HG02981 (cell line): ENCODE data around the gene UBE3D.
"Not testable (repeated sequence)": the region's sequence is repeated elsewhere in the genome, so short reads cannot be mapped to it uniquely, and the experiment has no call there.

Experiments used
- ATAC-seq: cut with Tn5 transposase; IDR thresholded peaks from one replicate; pipeline ENCODE4 v1.9.1; 2021; ENCODE audit warnings: mild to moderate bottlenecking, moderate library complexity; ENCODE audit not compliant: unreplicated experiment

UBE3D gene

DNA sequence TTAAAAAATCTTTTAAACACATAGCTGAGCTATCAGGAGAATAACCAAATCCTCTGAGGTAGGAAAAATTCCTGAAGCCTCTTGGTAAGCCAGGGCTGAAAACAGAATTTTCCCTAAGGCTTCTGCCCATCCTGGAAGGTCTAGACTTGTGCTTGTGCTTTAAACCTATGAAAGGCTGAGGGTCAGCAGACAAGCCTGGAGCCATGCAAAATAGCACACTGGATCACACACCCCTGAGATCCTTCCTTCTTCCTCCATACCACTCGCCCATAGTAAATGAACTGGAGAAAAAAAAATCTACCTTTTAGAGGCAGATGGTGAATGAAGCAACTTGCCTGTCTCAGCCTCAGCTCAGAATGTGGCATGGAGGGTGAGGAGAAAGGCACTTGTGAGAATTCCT, 144.4 kb downstream of the UBE3D start:
- ATAC-seq, result no peak

DNA sequence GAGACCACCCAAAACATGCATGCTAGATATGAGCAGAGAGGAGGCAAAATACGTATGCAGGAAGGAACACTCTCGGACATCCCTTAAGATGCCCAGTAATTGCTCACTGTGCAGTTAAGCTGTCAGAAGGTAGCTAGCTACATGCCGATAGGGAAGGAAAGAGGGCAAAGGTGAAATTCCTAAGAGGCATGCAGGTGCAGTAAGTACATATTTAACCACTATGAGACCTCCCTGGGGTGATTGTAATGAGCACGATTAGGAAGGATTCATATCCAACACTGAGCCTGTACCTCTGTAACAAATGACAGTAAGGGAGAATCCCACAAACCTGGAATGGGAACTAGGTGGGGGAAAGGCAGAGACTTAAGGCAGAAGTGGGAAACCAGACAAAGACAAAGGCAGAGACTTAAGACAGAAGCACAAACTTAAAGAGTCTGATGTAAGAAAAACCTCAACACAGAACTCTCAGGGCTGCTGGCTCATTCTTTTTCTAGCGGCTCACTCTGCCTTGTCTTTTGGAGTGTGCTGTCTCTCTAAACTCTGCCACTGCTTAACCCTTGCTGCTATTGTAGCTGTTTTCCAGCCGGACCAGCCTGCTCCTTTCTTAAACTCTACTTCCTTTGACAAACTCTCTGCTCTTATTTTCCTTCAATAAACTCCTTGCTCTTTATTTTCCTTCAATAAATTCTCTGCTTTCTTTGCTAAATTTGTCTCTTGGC, 148.1 kb downstream of the UBE3D start:
- no peak for ATAC-seq

DNA sequence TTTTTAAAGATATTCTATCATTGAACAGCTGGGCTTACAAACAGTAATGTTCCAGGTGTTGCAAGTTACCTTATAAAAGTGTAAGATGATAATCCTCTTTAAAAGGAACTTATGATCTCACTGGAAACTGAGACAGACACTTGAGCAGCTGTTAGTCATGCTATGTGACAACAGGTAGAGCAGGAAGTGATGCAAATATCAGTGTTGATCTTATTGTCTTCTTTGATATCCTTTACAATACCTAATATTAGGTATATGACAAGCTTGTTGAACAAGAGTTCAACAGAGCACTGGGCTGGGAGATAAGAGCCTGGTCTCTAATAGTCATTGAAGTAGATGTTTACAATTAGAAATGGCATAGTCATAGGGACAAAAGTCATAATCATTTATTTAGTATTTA, 150.0 kb downstream of the UBE3D start:
- ATAC-seq, result no peak

DNA sequence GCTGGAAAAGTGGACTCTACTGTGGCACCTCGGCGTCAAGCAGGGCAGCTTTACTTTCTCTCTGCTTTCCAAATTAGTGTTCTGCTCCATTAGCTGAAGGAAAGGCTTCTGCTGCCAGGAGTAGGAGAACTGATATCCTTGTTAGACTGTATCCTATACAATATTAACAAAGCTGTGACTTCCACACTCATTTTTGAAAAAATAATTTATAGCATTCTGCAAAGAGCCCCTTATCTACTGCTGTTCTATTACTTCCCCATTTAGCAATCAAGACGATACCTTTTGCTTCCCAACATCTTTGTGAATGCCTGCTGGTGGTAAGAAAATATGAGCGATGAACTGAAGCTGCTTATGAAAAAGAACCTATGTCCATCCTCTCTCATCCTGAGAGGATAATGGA, 151.1 kb downstream of the UBE3D start:
- no peak for ATAC-seq

DNA sequence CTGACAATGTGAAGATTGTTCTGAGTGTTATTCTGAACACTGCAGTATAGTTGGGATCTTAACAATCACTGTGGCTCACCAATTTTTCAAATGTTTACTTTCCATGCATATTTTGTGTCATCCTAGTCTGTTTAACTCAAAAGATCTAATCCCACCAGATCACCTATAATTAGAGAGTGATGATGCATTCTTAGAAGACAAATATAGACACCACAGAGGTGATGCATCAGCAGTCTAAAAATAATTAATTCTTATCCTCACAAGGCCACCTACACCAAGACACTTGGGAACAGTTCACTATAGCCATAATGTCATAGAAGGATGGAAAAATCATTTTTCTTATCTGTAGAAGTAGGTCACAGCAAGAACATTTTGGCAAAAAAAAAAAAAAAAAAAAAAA, 154.8 kb downstream of the UBE3D start:
- no peak for ATAC-seq

DNA sequence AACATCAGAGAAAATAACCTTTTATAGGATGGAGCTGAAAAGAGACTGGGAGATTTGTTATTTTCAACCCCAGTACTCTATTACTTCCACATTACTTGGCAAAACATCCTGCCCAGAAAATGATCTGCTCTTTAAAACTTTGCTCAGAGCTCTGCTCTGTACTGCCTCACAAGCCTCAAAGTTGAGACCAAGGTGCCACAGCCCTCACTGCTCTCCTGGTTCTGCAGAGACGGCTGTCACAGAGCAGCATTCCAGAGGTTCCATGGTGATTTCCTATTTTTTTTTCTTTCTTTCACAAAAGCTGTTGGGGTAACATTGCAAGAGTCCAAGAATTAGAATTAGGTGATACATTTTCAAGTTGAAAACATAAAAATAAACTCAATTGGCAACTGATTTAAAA, 155.2 kb downstream of the UBE3D start:
- ATAC-seq, result no peak

DNA sequence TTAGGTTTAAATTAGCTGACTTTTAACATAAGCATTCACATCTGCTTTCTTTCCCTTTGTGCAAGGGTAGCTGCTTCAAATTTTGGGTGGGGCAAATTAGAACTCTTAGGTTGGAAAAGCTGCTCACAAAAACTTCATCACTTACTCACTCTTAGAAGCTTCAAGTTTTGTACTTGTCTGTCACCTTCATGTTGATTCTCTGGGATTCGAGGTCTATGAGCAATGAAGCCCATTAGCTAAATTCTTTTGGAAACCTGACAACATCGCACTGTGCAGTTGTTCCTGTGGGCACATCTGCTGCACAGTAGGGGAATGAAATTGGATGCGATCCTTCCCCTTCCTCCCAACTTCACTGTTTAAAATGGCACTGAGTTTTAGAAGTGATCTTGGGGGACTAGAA, 156.1 kb downstream of the UBE3D start:
- no peak for ATAC-seq

DNA sequence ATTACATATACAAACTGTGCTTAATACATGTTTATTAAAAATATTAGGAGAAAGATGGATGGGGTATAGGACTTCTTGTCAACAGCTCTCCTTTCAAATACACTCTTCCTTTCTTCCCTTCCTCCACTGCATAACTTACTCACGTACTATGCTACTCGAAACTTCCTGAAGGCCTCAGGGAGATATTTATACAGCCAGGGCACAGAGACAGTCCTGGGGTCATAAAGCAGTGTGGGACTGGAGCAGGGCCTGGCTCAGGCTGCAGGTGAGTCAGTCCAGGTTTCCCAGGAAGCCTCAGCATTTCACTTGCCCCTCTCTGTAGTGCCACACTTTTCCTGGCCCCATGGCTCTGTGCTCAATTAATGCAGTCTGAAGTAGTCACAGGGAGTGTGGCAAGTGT, 157.0 kb downstream of the UBE3D start:
- no peak for ATAC-seq

DNA sequence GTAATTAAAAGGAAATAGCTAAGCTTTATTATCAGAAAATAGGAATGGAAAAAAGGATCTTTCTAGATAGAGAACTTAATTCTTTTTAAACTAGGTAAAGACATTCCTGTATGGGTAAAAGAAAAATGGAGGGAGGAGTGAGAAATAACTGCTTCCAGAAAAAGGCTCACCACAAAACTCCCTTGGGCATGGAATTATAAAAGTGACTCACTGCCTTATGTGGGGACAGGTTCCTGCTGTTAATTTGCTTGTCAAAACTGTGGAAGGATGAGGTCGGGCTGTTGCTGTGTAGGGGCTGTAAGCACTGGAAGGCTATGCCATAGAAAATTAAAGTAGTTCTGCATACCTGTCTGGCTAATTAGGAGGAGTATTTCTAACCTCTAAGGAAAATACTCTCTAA, 158.7 kb downstream of the UBE3D start:
- no peak for ATAC-seq

DNA sequence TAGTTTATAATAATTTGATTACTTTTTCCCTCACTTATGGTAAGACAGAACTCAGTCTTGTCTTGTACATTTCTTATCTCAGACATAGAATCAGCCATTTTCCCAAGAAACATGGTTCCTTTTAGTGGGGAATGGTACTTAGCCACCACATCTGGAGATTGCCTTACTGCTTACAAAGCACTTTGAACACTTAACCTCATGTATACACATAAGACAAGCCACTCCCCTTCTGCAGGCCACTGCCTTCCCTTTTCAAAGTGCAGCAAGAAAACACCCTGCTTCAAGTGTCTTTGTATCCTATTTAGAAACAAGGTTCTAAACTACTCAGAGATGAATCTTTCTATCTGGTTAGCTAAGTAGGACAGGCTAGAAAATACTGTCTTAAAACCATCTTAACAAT, 159.2 kb downstream of the UBE3D start:
- ATAC-seq, result no peak

DNA sequence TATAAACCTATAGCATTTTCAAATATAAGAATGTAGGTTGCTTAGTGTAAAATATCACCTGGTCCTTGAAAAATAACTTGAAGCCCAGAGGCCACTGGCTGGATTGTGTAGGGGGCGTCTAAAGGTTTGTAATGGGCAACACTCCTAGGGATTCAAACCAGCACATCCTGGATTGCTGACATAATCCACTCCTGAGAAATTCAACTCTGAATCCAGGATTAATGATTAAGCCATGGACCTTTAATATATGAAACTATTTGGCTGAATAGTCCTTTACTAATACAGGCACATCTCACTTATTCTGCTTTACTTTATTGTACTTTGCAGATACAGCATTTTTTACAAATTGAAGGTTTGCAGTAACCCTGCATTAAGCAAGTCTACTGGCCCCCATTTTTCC, 160.8 kb downstream of the UBE3D start:
- no peak for ATAC-seq

DNA sequence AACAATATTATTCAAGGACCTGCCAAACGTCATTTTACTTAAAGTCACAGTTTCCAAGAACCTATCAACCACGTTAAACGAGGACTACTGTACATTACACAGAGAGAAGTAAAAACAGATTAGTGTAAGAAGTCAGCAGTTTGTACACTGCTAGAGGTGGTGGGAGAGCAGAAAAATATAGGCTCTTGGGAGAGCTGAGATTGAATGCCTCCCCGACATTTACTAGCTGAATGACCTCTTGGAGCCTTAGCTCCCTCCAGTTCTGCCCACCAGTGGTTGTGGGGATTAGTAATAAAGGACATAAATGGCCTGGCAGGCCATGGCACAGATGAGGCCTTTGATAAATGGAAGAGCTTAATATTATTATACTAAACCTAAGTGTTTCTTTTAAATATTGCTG, 161.4 kb downstream of the UBE3D start:
- ATAC-seq, result no peak

DNA sequence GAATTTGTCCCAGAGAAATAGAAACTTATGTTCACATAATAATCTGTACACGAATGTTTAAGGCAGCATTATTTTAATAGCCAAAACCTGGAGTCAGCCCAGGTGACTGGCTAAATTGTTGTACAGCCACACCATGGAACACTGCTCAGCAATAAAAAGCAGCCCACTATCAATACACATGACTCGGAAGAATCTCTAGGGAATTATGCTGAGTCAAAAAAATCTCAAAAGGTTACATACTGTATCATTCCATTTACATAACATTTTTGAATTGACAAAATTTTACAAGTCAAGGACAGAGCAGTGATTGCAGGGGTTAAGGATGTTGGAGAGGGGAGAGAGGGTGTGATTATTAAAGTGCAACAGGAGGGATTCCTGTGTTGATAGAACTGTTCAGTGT, 163.4 kb downstream of the UBE3D start:
- no peak for ATAC-seq

DNA sequence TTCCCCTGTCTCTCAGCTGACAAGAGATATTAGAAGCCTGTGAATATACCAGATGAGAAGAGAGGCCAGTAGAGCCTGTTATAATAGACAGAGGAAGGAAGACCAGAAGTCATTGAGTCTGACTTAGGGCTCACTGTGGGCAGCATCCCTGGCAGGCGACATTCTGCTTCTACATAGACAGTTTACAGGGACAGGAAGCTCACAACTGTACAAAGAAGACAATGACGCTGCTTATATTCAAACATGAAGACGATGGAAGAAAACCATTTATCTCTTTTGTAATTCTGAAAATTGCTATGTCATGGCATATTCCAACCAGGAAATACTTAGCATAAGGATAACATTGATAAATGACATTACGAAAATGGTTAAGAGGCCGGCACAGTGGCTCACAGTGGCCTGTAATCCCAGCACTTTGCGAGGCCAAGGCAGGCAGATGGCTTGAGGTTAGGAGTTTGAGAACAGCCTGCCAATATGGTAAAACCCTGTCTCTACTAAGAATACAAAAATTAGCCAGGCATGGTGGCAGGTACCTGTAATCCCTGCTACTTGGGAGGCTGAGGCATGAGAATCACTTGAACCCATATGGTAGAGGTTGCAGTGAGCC, 170.9 kb downstream of the UBE3D start:
- no peak for ATAC-seq

DNA sequence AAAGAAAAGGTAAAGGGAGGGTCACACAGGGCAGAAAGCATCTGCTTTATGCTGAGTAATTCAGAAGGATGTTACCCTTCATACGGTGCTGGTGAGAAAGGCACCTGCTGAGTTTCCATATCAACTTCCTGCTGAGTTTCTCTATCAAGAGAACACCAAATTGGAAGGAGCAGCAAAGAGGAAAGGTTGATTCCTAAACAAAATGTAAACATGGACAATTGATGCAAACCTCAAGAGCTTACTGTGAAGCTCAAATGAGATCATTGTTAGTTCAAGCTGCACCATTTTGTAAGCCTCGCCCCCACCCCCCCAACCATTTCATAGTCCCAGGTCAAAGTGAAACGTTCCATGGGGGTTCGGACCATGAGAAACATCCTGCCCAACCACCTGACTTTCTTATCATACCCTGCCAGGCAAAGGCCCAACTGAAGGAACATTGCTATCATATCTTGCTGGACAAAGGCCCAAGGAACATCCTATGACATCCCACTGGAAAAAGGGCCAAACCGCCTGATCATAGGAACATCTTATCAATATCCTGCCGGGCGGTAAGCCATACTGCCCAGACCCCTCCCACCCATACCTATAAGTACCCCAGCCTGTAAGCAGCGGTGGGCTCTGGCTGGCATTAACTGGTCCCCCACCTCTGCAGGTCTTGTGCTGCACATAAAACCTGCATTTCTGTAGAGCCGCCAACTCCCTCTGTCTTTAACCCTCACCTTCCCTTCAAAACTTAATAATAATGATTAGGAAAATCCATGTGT, 171.6 kb downstream of the UBE3D start:
- no peak for ATAC-seq

DNA sequence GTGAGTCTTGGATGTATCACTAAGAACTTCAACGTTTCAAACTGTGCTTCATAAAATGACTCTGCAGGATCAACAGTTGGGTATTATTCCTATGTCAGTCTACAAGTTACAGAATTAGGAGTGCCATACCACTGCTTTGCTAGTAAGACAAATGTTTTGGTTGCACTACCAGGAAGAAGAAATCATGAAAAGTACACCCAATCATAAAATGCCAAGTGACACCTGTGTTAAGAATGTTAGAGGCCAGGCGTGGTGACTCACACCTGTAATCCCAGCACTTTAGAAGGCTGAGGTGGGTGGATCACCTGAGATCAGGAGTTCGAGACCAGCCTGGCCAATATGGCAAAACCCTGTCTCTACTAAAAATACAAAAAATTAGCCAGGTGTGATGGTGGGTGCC, 174.1 kb downstream of the UBE3D start:
- not testable (repeated sequence) for ATAC-seq

DNA sequence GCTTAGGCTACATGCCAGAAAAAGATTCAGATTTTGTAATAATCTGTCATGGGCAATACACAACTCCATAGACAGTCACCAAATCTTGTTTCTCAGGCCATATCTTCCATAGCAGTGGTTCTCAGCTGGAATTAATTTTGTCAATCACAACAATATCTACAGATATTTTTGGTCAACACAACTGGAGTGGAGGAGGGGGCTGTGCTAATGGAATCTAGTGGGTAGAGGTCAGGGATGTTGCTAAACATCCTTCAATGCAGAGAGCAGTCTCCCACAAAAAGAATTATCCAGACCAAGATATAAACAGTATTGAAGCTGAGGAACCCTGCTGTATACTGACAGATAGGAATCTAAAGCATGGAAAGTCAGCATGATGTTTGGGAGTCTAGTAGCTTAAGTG, 174.6 kb downstream of the UBE3D start:
- no peak for ATAC-seq

DNA sequence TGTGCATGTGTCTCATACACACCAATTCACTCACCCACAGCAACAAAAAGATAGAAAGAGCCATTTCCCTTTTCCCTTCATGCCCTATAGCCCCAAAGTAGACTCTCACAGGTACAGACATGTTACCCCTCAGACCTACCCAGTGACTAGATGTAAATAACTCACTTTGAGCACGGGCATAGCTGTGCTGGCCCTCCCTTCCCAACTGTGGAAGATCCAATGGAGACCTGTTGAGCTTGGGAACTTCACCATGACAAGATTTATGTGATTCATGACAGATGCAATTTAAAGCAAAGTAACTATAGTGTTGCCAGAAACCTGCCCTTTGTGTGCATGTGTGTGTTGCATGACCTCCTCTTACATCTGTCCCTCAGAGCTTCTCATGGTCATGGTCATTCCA, 175.4 kb downstream of the UBE3D start:
- ATAC-seq, result no peak

DNA sequence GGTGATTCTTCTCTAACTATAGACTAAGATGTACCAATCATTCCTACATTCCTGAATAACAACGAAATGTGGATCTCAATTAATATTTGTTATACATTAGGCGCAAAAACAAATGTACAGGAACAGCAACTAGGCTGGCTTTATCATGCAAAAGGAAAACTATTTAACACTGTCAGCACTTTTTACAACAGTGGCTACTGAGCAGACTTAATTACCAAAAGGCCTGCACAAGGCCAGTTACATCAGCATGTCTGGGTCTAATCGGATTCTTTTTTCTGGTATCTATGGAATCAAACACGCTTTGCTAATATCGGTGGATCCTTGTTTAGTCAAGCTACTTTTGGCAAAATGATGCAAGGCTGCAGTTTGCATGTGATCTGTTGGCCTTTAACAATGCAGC, 176.5 kb downstream of the UBE3D start:
- no peak for ATAC-seq

DNA sequence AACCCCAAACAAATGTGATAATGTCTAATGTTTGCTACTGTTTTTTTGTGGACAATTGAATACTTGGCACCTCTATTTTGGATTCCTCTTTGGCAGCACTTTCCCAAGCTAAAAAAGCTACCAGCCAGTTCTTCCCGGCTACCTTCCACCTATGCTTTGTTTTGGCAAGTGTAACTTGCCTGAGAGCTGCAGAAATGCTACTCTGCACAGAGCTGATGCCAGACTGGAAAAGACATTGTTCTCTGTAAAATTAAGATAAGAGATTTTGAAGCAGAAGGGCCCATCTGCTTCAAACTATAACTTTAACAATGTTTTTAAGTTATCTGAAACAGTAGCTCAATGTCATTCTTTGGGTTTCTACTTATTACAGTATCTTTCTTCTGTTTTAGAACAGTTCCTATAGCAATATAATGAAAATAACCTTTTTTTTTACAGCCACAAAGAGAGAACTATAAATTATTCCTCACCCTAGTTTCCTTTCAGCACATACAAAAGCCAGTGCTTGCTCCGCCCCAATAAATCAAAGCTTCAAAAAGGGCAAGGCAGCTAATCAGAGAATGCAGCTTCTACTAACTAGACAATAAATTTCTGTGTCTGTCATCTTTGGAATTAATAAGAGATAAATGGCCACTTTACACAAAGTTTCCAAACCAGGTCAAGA, 183.1 kb downstream of the UBE3D start:
- ATAC-seq, result no peak

DNA sequence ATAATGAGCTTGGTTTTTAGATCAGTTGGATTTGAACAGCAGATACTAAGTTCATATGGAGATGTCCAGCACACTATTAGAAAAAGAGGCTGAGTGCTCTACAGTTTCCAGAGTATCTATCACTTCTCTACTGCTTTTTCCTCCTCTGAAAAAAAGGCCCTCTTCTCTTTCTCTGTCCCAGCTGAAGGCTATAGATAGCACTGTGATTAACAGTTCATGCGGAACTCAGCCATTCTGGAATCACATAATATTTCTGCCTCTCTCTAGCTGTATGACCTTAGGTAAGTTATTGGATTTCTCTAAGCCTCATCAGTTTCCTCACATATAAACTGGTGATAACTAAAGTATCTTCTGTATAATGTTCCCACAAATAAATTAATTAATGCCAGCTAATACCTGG, 184.1 kb downstream of the UBE3D start:
- no peak for ATAC-seq

DNA sequence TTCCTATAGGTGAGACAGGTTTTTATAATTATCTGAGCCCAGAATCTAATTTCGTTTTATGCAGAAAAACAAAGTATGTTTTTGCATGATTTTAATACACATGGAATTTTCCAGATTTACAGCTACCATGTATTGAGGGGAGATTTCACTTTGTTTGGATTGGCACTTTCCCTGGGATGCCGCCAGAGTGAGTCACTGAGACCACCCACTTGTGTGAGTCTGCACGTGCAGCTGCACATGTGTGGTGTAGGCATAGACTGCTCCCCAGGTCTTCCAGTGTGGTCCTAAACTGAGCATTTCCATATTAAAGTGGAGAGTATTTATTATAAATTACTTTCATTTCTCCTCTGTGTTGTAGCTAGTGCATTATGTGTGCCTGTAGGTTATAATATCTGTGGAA, 186.8 kb downstream of the UBE3D start:
- no peak for ATAC-seq
